Spinal cord (tissue), 10 donors: ENCODE measurements around the gene PTPRCAP. TPM values are rescaled to one million over a fixed set of nuclear protein-coding genes. Genes with fewer than 3 reads are reported as not detected.

Experiments
- DNase-seq, 6 donors: peaks; one replicate each; pipeline versions ENCODE4 v3.0.0 to v3.0.0-alpha.2; 2013 to 2015; ENCODE audit warnings: low spot score in 6 of 6, low read depth in 4 of 6
- H3K27ac ChIP-seq: one replicate; pipeline ENCODE4 v1.5.1; 2013; ENCODE audit warnings: low read depth, low read length, control low read depth
- H3K27me3 ChIP-seq: one replicate; pipeline ENCODE4 v1.6.1; 2013; ENCODE audit warnings: low read length; ENCODE audit not compliant: control insufficient read depth, insufficient read depth
- H3K36me3 ChIP-seq: one replicate; pipeline ENCODE4 v1.6.1; 2013; ENCODE audit warnings: low read length; ENCODE audit not compliant: control insufficient read depth, insufficient read depth
- H3K4me1 ChIP-seq: one replicate; pipeline ENCODE4 v1.6.1; 2013; ENCODE audit warnings: low read length; ENCODE audit not compliant: control insufficient read depth, insufficient read depth
- H3K4me3 ChIP-seq: one replicate; pipeline ENCODE4 v1.5.1; 2013; ENCODE audit warnings: low read depth, low read length, control low read depth
- H3K9me3 ChIP-seq: one replicate; pipeline ENCODE4 v1.6.1; 2013; ENCODE audit warnings: low read length; ENCODE audit not compliant: control insufficient read depth, insufficient read depth
- WGBS: methylation state at CpG from one replicate; pipeline ENCODE4 v1.1.5; 2013; ENCODE audit warnings: missing lambda C conversion rate; ENCODE audit not compliant: insufficient coverage; 5-methylcytosine and 5-hydroxymethylcytosine counted together
- polyA plus RNA-seq, 2 donors: library from polyadenylated mRNA; unstranded; fragments of 120-200 nt; gene quantifications; one replicate each; pipeline ENCODE4 v1.2.1, GENCODE V29; 2013; ENCODE audit not compliant: insufficient read length in 2 of 2
- total RNA-seq, 2 donors: library from RNA; depleted of rRNA in 1 of 2; stranded (reverse); fragments of 120-200 nt in 1 of 2; fragments of >200 nt in 1 of 2; gene quantifications; one replicate each; pipeline versions ENCODE4 v1.2.3 to v1.2.4, GENCODE V29; 2013 to 2014
- donor health status: healthy.

PTPRCAP gene
- total and polyA plus RNA-seq, 4 donors: 0.40 to 3.0 (median 1.7) TPM

GRCh38 chr11:67442504-67443404 lies 5.3 kb upstream of the PTPRCAP start:
- H3K27ac ChIP-seq: peak overlapping the region; percentile 80
- no peak for DNase-seq
- peaks cover 43% of the 10 kb centered on the region for H3K4me1 ChIP-seq
- peaks cover 52% of the 10 kb centered on the region for H3K36me3 ChIP-seq
- no peaks in the 10 kb centered on the region for H3K27me3 ChIP-seq
- H3K4me3 ChIP-seq: peak overlapping the region; percentile 75
- WGBS: 40% methylated on average over 40 of the region's 45 CpGs
- H3K9me3 ChIP-seq: no peaks in the 10 kb centered on the region

DNA sequence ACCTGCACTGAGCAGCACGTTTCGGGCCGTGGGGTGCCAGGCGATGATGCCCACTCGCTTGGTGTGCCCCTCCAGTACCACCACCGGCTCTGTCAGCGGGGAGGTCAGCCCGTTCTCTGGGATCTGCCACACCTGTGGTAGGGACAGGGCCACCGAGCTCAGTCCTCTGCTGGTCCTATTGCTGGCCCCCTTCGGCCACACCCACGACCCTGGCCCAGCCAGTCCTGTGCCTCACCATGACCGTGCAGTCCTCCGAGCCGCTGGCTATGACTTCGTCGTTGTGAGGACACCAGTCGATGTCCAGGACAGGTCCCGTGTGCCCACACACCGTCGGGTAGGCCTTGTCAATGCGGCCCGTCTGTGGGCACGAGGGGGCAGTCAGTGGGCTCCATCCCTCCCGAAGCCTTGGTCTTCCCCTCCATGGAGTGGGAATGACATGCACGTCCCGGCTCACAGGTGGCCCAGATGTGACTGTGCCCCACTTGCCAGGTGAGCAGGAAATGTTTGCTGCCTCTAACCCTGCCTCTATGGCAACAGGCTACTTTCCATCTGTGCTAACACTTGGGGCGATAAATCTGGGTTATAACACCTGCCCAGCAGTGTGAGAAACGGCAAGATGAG lies 4.4 kb upstream of the PTPRCAP start:
- no peak overlapping the region for H3K27ac ChIP-seq
- DNase-seq: no peak
- H3K9me3 ChIP-seq: no peaks in the 10 kb centered on the region
- H3K27me3 ChIP-seq: no peaks in the 10 kb centered on the region
- 89% methylated on average over 26 of the region's 28 CpGs for WGBS
- no peak overlapping the region for H3K4me3 ChIP-seq
- peaks cover 61% of the 10 kb centered on the region for H3K36me3 ChIP-seq
- peaks cover 43% of the 10 kb centered on the region for H3K4me1 ChIP-seq

GRCh38 chr11:67441098-67441563 lies 3.6 kb upstream of the PTPRCAP start:
- DNase-seq: no peak
- Histone ChIP-seq H3K4me3 (no peak overlapping the region), H3K27ac (no peak overlapping the region), H3K9me3 (no peaks in the 10 kb centered on the region), H3K4me1 (peaks cover 47% of the 10 kb centered on the region), H3K36me3 (peaks cover 67% of the 10 kb centered on the region), H3K27me3 (no peaks in the 10 kb centered on the region)
- 86% methylated on average over 21 of the region's 21 CpGs for WGBS

GRCh38 chr11:67440229-67441097 lies 3.0 kb upstream of the PTPRCAP start:
- WGBS: 84% methylated on average over 17 of the region's 17 CpGs
- no peaks in the 10 kb centered on the region for H3K9me3 ChIP-seq
- peaks cover 47% of the 10 kb centered on the region for H3K4me1 ChIP-seq
- H3K27ac ChIP-seq: no peak overlapping the region
- no peaks in the 10 kb centered on the region for H3K27me3 ChIP-seq
- no peak overlapping the region for H3K4me3 ChIP-seq
- DNase-seq: no peak
- peaks cover 74% of the 10 kb centered on the region for H3K36me3 ChIP-seq

- Histone ChIP-seq H3K27ac (no peak overlapping the region), H3K9me3 (no peaks in the 10 kb centered on the region), H3K36me3 (peaks cover 83% of the 10 kb centered on the region), H3K4me1 (peaks cover 47% of the 10 kb centered on the region), H3K4me3 (no peak overlapping the region), H3K27me3 (no peaks in the 10 kb centered on the region)
- 82% methylated on average over 31 of the region's 31 CpGs for WGBS
- no peak for DNase-seq
Measured at GRCh38 chr11:67439321-67440228, 2.1 kb upstream of the PTPRCAP start.

DNA sequence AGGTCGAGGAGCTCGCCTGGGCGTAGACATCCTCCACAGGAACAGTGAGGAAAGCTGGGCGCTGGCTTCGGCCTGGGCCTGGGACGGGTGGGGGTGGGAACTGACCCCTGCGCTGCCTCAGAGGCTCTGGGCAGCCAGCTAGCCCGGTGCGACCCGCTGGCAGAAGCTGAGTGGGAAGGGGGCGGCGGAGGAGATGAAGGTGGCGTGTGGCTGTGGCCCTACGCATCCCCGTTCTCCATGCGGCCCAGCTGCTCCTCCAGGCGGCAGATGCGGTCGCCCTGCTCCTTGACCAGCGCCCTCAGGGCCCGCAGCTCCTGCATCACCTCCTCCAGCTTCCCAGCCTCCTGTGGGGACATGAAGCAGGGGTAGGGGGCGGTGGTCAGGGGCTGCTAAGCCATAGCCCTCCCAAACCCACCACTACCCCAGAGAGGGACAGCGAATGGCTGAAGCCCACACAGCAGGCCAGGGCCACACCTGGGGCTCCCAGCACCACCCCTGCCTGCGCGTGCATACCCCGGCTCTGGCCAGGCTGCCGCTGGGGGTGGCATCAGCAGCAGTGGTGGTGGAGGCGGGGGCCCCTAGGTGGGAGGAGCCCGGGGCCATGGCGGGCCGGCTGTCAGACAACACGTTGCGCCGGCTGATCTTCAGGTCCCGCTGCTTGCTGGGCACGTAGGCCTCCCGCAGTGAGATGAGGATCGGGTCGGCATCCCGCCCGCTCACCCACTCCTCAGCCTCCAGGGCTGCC lies 848 bp upstream of the PTPRCAP start:
- H3K36me3 ChIP-seq: peaks cover 95% of the 10 kb centered on the region
- H3K4me1 ChIP-seq: peaks cover 38% of the 10 kb centered on the region
- no peak for DNase-seq
- WGBS: 80% methylated on average over 32 of the region's 41 CpGs
- no peak overlapping the region for H3K4me3 ChIP-seq
- no peaks in the 10 kb centered on the region for H3K9me3 ChIP-seq
- no peak overlapping the region for H3K27ac ChIP-seq
- H3K27me3 ChIP-seq: no peaks in the 10 kb centered on the region

GRCh38 chr11:67437809-67438157 lies 301 bp upstream of the PTPRCAP start:
- WGBS: 79% methylated on average over 3 of the region's 3 CpGs
- Histone ChIP-seq H3K27me3 (no peaks in the 10 kb centered on the region), H3K4me3 (no peak overlapping the region), H3K36me3 (peaks cover 99% of the 10 kb centered on the region), H3K27ac (no peak overlapping the region), H3K9me3 (no peaks in the 10 kb centered on the region), H3K4me1 (peaks cover 35% of the 10 kb centered on the region)
- DNase-seq: no peak

DNA sequence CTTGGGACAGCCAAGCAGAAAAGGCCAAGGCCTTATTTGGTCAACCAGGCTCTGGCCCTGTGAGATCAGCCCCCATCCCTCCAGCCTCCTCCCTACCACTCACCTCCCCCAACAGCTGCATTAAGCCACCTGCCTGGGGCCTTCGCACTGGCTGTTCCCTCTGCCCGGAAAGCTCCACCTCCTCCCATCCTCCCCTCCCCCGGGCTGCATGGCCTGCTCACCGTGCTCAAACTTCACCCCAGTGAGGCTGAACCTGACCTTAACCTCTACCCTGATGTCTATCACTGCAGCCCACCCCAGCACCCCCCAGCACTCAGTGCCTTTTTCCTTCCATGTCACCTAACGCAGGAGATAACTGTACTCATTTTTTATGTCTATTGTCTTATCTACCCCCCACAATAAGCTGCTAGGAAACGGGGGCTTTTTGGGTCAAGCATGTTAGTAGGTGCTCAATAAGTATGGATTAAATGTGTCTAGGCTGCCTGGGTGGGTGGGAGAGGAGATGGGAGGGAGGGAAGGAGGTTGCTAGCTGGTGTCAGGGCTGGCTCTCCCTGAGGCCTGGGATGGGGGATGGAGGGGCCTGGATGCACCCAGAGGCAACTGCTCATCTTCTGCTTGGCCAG lies 912 bp downstream of the PTPRCAP start:
- DNase-seq: no peak
- Histone ChIP-seq H3K4me3 (no peak overlapping the region), H3K27me3 (no peaks in the 10 kb centered on the region), H3K36me3 (peaks cover 99% of the 10 kb centered on the region), H3K27ac (no peak overlapping the region), H3K9me3 (no peaks in the 10 kb centered on the region), H3K4me1 (peaks cover 24% of the 10 kb centered on the region)
- WGBS: 57% methylated on average over 5 of the region's 6 CpGs
